GM18508 (cell line): ENCODE results near the gene RPL35.
"Not testable (repeated sequence)": the region's sequence is repeated elsewhere in the genome, so short reads cannot be mapped to it uniquely, and the experiment has no call there.

Experiments used
- ATAC-seq: cut with Tn5 transposase; IDR thresholded peaks from one replicate; pipeline ENCODE4 v1.9.1; 2021; ENCODE audit warnings: moderate number of reproducible peaks; ENCODE audit not compliant: insufficient read depth, unreplicated experiment

RPL35 gene

GRCh38 chr9:124854161-124854560 lies 7.6 kb downstream of the RPL35 start:
- ATAC-seq, result no peak

- no peak for ATAC-seq
Measured at GRCh38 chr9:124853605-124854143, 8.1 kb downstream of the RPL35 start.

- no peak for ATAC-seq
Measured at GRCh38 chr9:124852829-124853531, 8.8 kb downstream of the RPL35 start, which contains the start of gene WDR38. TSS of gene WDR38 (plus strand) at chr9:124853460. CDS start at chr9:124853532, 72 bp downstream.

- no peak for ATAC-seq
Measured at GRCh38 chr9:124852121-124852828, 9.5 kb downstream of the RPL35 start.

GRCh38 chr9:124849801-124850200 lies 12.0 kb downstream of the RPL35 start:
- no peak for ATAC-seq

- no peak for ATAC-seq
Measured at GRCh38 chr9:124846969-124847368, 14.8 kb downstream of the RPL35 start.

GRCh38 chr9:124846467-124846866 lies 15.3 kb downstream of the RPL35 start:
- ATAC-seq, result not testable (repeated sequence)

GRCh38 chr9:124844291-124844690 lies 17.5 kb downstream of the RPL35 start:
- no peak for ATAC-seq

- ATAC-seq, result no peak
Measured at GRCh38 chr9:124843456-124844034, 18.2 kb downstream of the RPL35 start.

GRCh38 chr9:124841075-124841821 lies 20.5 kb downstream of the RPL35 start:
- no peak for ATAC-seq

- no peak for ATAC-seq
Measured at GRCh38 chr9:124840300-124840833, 21.4 kb downstream of the RPL35 start.

- ATAC-seq, result no peak
Measured at GRCh38 chr9:124839612-124840299, 22.0 kb downstream of the RPL35 start.

- ATAC-seq, result not testable (repeated sequence)
Measured at GRCh38 chr9:124838567-124839275, 23.0 kb downstream of the RPL35 start.

GRCh38 chr9:124838132-124838531 lies 23.6 kb downstream of the RPL35 start:
- not testable (repeated sequence) for ATAC-seq

GRCh38 chr9:124835026-124835557 lies 26.7 kb downstream of the RPL35 start:
- no peak for ATAC-seq

GRCh38 chr9:124834591-124834990 lies 27.2 kb downstream of the RPL35 start:
- no peak for ATAC-seq

- no peak for ATAC-seq
Measured at GRCh38 chr9:124831642-124832364, 30.0 kb downstream of the RPL35 start.

- ATAC-seq, result no peak
Measured at GRCh38 chr9:124830593-124830992, 31.2 kb downstream of the RPL35 start.
